Endothelial cell of umbilical vein (primary cell): Measurements from ENCODE around the gene RAB9B.

ENCODE experiments used
- EZH2 ChIP-seq: IDR thresholded peaks from 2 replicates; pipeline ENCODE4 v1.6.1; 2012; ENCODE audit warnings: borderline replicate concordance, low read depth, mild to moderate bottlenecking, moderate library complexity, low read length, inconsistent platforms; ENCODE audit not compliant: severe bottlenecking
- FOS ChIP-seq: IDR thresholded peaks from 2 replicates; pipeline ENCODE4 v1.6.1; 2011; ENCODE audit warnings: mild to moderate bottlenecking, low read length, moderate library complexity, borderline replicate concordance; ENCODE audit not compliant: insufficient read depth
- JUN ChIP-seq: IDR thresholded peaks from 2 replicates; pipeline ENCODE4 v1.6.1; 2011; ENCODE audit warnings: borderline replicate concordance, low read depth; ENCODE audit not compliant: insufficient read length, insufficient read depth
- POLR2A ChIP-seq: IDR thresholded peaks from 2 replicates; pipeline ENCODE4 v1.6.1; 2012; ENCODE audit warnings: low read depth, mild to moderate bottlenecking, control low read depth, low read length
- POLR2AphosphoS5 ChIP-seq: IDR thresholded peaks from 2 replicates; pipeline ENCODE4 v1.6.1; 2012; ENCODE audit warnings: low read depth, mild to moderate bottlenecking, control low read depth, low read length, moderate library complexity; ENCODE audit not compliant: insufficient read depth
- TF ChIP-seq, protein P1 (sequence below), 2 donors: IDR thresholded peaks; 1 replicate in 1 of 2; 2 replicates in 1 of 2; pipeline ENCODE4 v1.5.1; 2011; ENCODE audit warnings: low read length in 2 of 2, mild to moderate bottlenecking in 2 of 2, moderate library complexity in 2 of 2, control low read depth in 1 of 2, inconsistent platforms in 1 of 2, low read depth in 1 of 2; ENCODE audit not compliant: insufficient read depth in 1 of 2; ENCODE audit errors: extremely low read depth in 1 of 2
- TF ChIP-seq, protein P2 (sequence below): IDR thresholded peaks from 2 replicates; pipeline ENCODE4 v1.6.1; 2011; ENCODE audit not compliant: insufficient read depth, insufficient read length

DNA sequence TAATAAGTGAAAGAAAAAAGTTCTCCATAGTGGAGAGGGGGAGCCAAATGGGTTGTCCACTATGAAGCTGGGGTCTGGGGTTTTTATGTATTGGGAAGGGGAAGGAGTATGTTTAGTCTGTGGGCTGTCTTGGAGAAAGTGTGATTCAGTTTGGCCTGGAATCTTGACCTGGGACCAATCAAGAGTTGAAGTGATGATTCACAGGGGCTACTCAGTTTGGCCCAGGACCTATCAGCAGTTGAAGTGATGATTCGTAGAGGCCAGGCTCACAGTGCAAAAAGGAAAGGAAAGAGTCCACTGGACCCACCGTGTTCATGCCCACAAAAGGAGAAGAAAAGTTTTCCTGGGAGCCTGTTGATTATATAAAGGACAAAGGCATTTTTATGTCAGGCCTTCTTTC, 47.3 kb upstream of the RAB9B start:
- TF ChIP-seq POLR2A = no peak
- TF ChIP-seq, protein P1, sequence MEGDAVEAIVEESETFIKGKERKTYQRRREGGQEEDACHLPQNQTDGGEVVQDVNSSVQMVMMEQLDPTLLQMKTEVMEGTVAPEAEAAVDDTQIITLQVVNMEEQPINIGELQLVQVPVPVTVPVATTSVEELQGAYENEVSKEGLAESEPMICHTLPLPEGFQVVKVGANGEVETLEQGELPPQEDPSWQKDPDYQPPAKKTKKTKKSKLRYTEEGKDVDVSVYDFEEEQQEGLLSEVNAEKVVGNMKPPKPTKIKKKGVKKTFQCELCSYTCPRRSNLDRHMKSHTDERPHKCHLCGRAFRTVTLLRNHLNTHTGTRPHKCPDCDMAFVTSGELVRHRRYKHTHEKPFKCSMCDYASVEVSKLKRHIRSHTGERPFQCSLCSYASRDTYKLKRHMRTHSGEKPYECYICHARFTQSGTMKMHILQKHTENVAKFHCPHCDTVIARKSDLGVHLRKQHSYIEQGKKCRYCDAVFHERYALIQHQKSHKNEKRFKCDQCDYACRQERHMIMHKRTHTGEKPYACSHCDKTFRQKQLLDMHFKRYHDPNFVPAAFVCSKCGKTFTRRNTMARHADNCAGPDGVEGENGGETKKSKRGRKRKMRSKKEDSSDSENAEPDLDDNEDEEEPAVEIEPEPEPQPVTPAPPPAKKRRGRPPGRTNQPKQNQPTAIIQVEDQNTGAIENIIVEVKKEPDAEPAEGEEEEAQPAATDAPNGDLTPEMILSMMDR (IDR thresholded peaks at IDR 0.05; ENCODE audit: extremely low read depth in 1 of 2, insufficient read depth in 1 of 2, low read depth in 1 of 2, low read length in 2 of 2) = no peak
- TF ChIP-seq EZH2 = no peak
- TF ChIP-seq POLR2AphosphoS5 = no peak
- TF ChIP-seq JUN = no peak
- no peak for TF ChIP-seq FOS
- TF ChIP-seq, protein P2, sequence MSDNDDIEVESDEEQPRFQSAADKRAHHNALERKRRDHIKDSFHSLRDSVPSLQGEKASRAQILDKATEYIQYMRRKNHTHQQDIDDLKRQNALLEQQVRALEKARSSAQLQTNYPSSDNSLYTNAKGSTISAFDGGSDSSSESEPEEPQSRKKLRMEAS = no peak
